ENCODE results near the gene CYP11A1.

CYP11A1 gene

DNA sequence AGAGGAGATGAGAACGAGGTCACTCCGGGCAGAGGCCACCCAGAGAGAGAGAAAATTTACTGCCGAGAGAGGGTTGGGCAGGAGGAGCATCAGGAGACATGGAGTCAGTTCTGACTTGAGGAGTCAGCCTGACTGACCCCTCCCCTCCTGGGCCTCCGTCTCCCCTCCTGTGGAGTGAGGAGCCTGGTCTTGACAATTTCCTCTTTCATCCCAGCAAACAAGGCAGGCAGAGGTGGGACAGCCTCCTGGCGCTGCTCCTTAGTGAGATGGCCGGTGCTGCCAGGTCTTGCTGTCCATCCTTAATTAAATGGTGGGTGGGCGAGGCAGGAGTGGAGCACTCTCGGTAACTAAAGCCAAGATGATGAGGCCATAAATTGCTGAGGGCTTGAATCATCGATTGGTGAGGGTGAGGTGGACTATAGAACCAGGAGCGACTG, 60.6 kb downstream of the CYP11A1 start:
- no peak overlapping the region for H3K27ac ChIP-seq
- DNase-seq (ENCODE audit: low spot score) = no peak
- no peak for TF ChIP-seq CTCF (IDR thresholded peaks at IDR 0.05)
- H3K4me3 ChIP-seq = no peak overlapping the region

GRCh38 chr15:74305687-74306086, 61.8 kb downstream of the CYP11A1 start:
- TF ChIP-seq CTCF (IDR thresholded peaks at IDR 0.05) = no peak
- Histone ChIP-seq H3K4me3 (no peak overlapping the region), H3K27ac (no peak overlapping the region)
- no peak for DNase-seq (ENCODE audit: low spot score)

DNA sequence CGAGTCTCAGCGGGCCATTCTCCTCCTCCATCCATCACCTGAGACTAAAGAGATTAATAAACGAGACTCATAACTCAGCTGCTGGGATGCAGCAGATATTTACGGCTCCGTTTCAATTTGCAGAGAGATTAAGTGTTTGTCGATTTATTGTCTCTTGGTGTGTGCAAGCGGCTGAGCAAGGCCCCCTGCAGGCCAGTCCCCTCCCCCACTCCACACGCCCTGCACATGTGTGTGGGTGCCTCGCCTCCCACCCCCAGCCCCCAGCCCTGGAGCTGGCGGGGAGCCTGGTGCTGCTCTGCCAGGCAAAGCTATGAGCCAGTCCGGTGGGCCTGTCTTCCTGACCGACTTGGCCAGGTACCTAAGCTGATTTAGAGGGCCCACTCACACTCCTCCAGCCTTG, 63.0 kb downstream of the CYP11A1 start:
- TF ChIP-seq CTCF (IDR thresholded peaks at IDR 0.05) = no peak
- no peak overlapping the region for H3K4me3 ChIP-seq
- no peak overlapping the region for H3K27ac ChIP-seq
- no peak for DNase-seq (ENCODE audit: low spot score)

- Histone ChIP-seq H3K27ac (no peak overlapping the region), H3K4me3 (no peak overlapping the region)
- DNase-seq (ENCODE audit: low spot score) = no peak
- no peak for TF ChIP-seq CTCF (IDR thresholded peaks at IDR 0.05)
Observed at GRCh38 chr15:74303741-74304309, 63.6 kb downstream of the CYP11A1 start.

DNA sequence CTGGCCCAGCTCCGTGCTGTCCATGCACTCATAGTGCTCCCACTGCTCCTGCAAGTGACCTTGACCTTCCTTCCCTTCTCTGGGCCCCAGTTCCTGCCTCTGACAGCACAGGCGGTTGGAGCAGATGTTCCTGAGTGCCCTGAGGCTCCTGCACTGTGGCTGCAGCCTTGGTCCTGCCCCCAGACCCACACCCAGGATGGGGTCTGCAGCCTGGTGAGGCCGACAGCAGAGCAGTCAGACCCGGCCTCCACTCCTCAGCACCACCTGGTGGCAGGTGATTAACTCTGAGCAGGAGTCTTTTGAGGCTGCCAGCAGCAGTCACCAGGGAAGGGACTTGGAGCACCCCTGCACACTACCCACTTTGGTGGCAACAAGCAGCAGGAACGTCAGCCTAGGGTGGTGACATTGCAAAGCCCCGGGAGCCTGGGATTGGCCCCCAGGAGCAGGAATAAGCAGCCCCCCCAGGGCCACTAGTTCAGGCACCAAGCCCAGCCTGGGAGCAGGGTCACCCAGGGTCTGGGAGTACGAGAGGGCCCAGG, 64.6 kb downstream of the CYP11A1 start:
- TF ChIP-seq CTCF (IDR thresholded peaks at IDR 0.05) = peak; percentile 32
- no peak for DNase-seq (ENCODE audit: low spot score)
- H3K4me3 ChIP-seq = no peak overlapping the region
- no peak overlapping the region for H3K27ac ChIP-seq

DNA sequence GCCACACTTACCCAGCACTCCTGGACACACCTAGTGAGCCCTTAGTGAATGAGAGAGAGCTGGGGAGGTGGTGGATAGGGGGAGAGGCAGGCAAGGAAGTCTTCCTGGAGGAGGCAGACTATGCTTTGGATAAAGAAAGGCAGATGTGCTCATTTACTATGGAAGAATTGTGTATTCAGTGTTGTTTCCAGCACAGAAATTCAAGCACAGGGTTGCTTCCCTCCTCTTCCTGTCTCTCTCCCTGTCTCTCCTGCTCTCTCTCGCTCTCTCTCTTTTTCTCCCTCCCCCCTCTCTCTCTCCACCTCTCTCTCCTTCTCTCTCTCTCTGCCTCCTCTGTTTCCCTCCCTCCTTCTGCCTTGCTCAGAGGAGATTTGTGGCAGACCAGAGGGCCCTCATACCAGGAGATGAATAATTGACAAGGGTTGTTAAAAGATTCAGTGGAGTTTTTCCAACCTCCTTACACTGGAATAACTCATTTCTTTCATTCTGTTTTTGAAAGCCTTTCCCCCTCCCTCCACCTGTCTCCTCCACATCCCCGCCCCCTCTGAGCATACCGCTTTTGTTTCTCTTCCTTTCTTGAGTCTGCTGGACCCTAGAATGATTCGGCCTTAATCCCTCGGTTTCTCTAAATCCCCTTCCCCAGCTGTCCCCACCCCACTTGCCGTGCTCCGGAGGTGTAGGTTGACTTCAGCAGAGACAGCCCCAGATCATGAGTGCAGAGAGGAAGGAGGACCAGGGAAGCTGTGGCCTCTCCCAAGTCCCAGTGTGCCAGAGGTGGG, 65.7 kb downstream of the CYP11A1 start:
- no peak for TF ChIP-seq CTCF (IDR thresholded peaks at IDR 0.05)
- H3K4me3 ChIP-seq = no peak overlapping the region
- H3K27ac ChIP-seq = no peak overlapping the region
- no peak for DNase-seq (ENCODE audit: low spot score)

Data from coronary artery (tissue), 2 donors.